HepG2 (cell line): ENCODE measurements around the gene KCNIP4.
"Not testable (repeated sequence)": the region's sequence is repeated elsewhere in the genome, so short reads cannot be mapped to it uniquely, and the experiment has no call there.

ENCODE experiments used
- EP300 ChIP-seq, 3 experiments: sonication (generic) in 1 of 3; formaldehyde crosslinking in 1 of 3; IDR thresholded peaks; 2 replicates each; pipeline versions ENCODE4 v1.5.1 to v1.6.1; 2011 to 2020; ENCODE audit warnings: low read depth in 2 of 3, low read length in 2 of 3, borderline replicate concordance in 1 of 3, improper control_type of control experiment in 1 of 3, mild to moderate bottlenecking in 1 of 3, missing genetic modification reagents in 1 of 3, moderate library complexity in 1 of 3
- HNRNPL ChIP-seq: fragments of 200-400 bp; formaldehyde crosslinking; IDR thresholded peaks from 2 replicates; pipeline ENCODE4 v1.6.1; 2017; ENCODE audit warnings: mild to moderate bottlenecking, low read depth, low read length
- MEIS2 ChIP-seq: sonication (generic); formaldehyde crosslinking; IDR thresholded peaks from 2 replicates; pipeline ENCODE4 v1.9.0; 2021; ENCODE audit warnings: mild to moderate bottlenecking, missing genetic modification reagents
- PCBP1 ChIP-seq: fragments of 200-400 bp; formaldehyde crosslinking; IDR thresholded peaks from 2 replicates; pipeline ENCODE4 v1.6.1; 2017; ENCODE audit warnings: mild to moderate bottlenecking, low read depth, low read length, borderline replicate concordance
- PHF5A ChIP-seq: IDR thresholded peaks from one replicate; pipeline ENCODE4 v1.6.1; 2018; ENCODE audit warnings: low read depth, missing genetic modification reagents; ENCODE audit not compliant: unreplicated experiment
- PHF8 ChIP-seq: sonication (generic); formaldehyde crosslinking; IDR thresholded peaks from 2 replicates; pipeline ENCODE4 v1.5.0; 2020; ENCODE audit warnings: missing genetic modification reagents
- ZNF883 ChIP-seq: sonication (generic); formaldehyde crosslinking; IDR thresholded peaks from 2 replicates; pipeline ENCODE4 v1.5.1; 2020; ENCODE audit warnings: mild to moderate bottlenecking, missing genetic modification reagents; ENCODE audit errors: not compliant biosample characterization

GRCh38 chr4:20783134-20783533 is 1165.4 kb downstream of the KCNIP4 start:
- not testable (repeated sequence) for TF ChIP-seq EP300 (IDR thresholded peaks at IDR 0.05; ENCODE audit: low read depth in 2 of 2, low read length in 2 of 2); EP300 (CRISPR knock-in tag; IDR thresholded peaks at IDR 0.05; ENCODE audit: borderline replicate concordance); MEIS2; HNRNPL; PCBP1; PHF8 (CRISPR knock-in tag); ZNF883 (CRISPR knock-in tag); PHF5A (CRISPR knock-in tag)
